ENCODE measurements around the gene NEMF.

- TF ChIP-seq CTCF (IDR thresholded peaks at IDR 0.05; ENCODE audit: insufficient read depth, low read length) (no peak), SPI1 (IDR thresholded peaks at IDR 0.05; ENCODE audit: borderline replicate concordance, low read depth) (no peak)
Observed at GRCh38 chr14:49770212-49770817, 82.3 kb downstream of the NEMF start.

Measured in HL-60 (cell line).